WTC11 (cell line): Measurements from ENCODE around the gene PIGV.

Experiments
- CREB1 ChIP-seq: sonication (generic); formaldehyde crosslinking; IDR thresholded peaks from 2 replicates; pipeline ENCODE4 v1.8.0; 2023; ENCODE audit warnings: mild to moderate bottlenecking, missing genetic modification reagents
- CREM ChIP-seq: sonication (generic); formaldehyde crosslinking; IDR thresholded peaks from 2 replicates; pipeline ENCODE4 v1.8.1; 2022; ENCODE audit warnings: mild to moderate bottlenecking, missing genetic modification reagents, moderate library complexity
- ELF4 ChIP-seq: sonication (generic); formaldehyde crosslinking; IDR thresholded peaks from 2 replicates; pipeline ENCODE4 v1.8.1; 2022; ENCODE audit warnings: low read depth, mild to moderate bottlenecking, moderate library complexity, missing genetic modification reagents
- FOXJ3 ChIP-seq: sonication (generic); formaldehyde crosslinking; IDR thresholded peaks from 2 replicates; pipeline ENCODE4 v1.9.0; 2021; ENCODE audit warnings: missing genetic modification reagents, mild to moderate bottlenecking, borderline replicate concordance
- HMGA2 ChIP-seq: fragments of 250-450 bp; sonication (Bioruptor Pico); IDR thresholded peaks from 2 replicates; pipeline ENCODE4 v1.4.0; 2021; ENCODE audit warnings: mild to moderate bottlenecking, moderate library complexity
- JUN ChIP-seq: sonication (generic); formaldehyde crosslinking; IDR thresholded peaks from 2 replicates; pipeline ENCODE4 v1.8.0; 2023; ENCODE audit warnings: mild to moderate bottlenecking, missing genetic modification reagents
- SP1 ChIP-seq: sonication (generic); formaldehyde crosslinking; conservative IDR thresholded peaks from 2 replicates; pipeline ENCODE4 v1.8.1; 2022; ENCODE audit warnings: missing genetic modification reagents
- TEAD1 ChIP-seq: sonication (generic); formaldehyde crosslinking; IDR thresholded peaks from 2 replicates; pipeline ENCODE4 v1.8.0; 2022; ENCODE audit warnings: mild to moderate bottlenecking, missing genetic modification reagents
- TP53 ChIP-seq: sonication (generic); formaldehyde crosslinking; IDR thresholded peaks from 2 replicates; pipeline ENCODE4 v1.8.1; 2023; ENCODE audit warnings: mild to moderate bottlenecking, missing genetic modification reagents
- TF ChIP-seq, protein P1 (sequence below): fragments of 200-600 bp; IDR thresholded peaks from 2 replicates; pipeline ENCODE4 v1.8.0; 2022; ENCODE audit warnings: antibody characterized with exemption
- TF ChIP-seq, protein P2 (sequence below): sonication (generic); formaldehyde crosslinking; conservative IDR thresholded peaks from 2 replicates; pipeline ENCODE4 v1.8.1; 2022; ENCODE audit warnings: mild to moderate bottlenecking, missing genetic modification reagents
- TF ChIP-seq, protein P3 (sequence below): sonication (generic); formaldehyde crosslinking; IDR thresholded peaks from 2 replicates; pipeline ENCODE4 v1.8.1; 2023; ENCODE audit warnings: mild to moderate bottlenecking, moderate library complexity, missing genetic modification reagents

GRCh38 chr1:26824731-26825130, 37.0 kb downstream of the PIGV start:
- TF ChIP-seq CREM (CRISPR knock-in tag) (no peak), FOXJ3 (CRISPR knock-in tag) (no peak), HMGA2 (CRISPR knock-in tag) (no peak), ELF4 (CRISPR knock-in tag) (no peak), TEAD1 (CRISPR knock-in tag) (no peak), TP53 (CRISPR knock-in tag) (no peak), CREB1 (CRISPR knock-in tag) (no peak), JUN (no peak), SP1 (CRISPR knock-in tag) (no peak)
- TF ChIP-seq, protein P1, sequence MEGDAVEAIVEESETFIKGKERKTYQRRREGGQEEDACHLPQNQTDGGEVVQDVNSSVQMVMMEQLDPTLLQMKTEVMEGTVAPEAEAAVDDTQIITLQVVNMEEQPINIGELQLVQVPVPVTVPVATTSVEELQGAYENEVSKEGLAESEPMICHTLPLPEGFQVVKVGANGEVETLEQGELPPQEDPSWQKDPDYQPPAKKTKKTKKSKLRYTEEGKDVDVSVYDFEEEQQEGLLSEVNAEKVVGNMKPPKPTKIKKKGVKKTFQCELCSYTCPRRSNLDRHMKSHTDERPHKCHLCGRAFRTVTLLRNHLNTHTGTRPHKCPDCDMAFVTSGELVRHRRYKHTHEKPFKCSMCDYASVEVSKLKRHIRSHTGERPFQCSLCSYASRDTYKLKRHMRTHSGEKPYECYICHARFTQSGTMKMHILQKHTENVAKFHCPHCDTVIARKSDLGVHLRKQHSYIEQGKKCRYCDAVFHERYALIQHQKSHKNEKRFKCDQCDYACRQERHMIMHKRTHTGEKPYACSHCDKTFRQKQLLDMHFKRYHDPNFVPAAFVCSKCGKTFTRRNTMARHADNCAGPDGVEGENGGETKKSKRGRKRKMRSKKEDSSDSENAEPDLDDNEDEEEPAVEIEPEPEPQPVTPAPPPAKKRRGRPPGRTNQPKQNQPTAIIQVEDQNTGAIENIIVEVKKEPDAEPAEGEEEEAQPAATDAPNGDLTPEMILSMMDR = no peak
- TF ChIP-seq, protein P2, sequence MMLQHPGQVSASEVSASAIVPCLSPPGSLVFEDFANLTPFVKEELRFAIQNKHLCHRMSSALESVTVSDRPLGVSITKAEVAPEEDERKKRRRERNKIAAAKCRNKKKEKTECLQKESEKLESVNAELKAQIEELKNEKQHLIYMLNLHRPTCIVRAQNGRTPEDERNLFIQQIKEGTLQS (CRISPR knock-in tag) = no peak
- TF ChIP-seq, protein P3, sequence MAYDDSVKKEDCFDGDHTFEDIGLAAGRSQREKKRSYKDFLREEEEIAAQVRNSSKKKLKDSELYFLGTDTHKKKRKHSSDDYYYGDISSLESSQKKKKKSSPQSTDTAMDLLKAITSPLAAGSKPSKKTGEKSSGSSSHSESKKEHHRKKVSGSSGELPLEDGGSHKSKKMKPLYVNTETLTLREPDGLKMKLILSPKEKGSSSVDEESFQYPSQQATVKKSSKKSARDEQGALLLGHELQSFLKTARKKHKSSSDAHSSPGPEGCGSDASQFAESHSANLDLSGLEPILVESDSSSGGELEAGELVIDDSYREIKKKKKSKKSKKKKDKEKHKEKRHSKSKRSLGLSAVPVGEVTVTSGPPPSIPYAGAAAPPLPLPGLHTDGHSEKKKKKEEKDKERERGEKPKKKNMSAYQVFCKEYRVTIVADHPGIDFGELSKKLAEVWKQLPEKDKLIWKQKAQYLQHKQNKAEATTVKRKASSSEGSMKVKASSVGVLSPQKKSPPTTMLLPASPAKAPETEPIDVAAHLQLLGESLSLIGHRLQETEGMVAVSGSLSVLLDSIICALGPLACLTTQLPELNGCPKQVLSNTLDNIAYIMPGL (CRISPR knock-in tag) = no peak
